ENCODE measurements around the gene GLRA3.
A peak's percentile ranks its signal among the peaks of the same experiment; 100 is the strongest.
"Not testable (repeated sequence)": the region's sequence is repeated elsewhere in the genome, so short reads cannot be mapped to it uniquely, and the experiment has no call there.

GLRA3 gene

DNA sequence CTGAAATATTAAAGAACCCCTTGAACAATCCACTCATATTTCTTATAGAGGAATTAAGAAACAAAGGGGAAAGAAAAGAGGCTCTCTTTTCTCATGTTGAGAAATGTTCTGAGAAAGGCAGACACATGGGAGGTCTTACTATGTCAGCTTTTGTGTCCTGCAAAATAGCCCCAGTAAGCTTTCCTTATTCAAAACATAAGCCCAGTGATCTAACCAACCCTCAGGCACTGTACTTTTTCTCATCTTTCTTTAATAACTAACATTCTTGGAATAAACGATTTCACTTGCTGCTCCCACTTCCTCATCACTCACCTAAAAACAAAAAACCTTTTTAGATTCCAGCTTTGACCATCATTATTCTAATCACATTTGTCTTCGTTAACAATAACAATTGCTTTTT is 115.9 kb downstream of the GLRA3 start:
- no peak for FAIRE-seq

DNA sequence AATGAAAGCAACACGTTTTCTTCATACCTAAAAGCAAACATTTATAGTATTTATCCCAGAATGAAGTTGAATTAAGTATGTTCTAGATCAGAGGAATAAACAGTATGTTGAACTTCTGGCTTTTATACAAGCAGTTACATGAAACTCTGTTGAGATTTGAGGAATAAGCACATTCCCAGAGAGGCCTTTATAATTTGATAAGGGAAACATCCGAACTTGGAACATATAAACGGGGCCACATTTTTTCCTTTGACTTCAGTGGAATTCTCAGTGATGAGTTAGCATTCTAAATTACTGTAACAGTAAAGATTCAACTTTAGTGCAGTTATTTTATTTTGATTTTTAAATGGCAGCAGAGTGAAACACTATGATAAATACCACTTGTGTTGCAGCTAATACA is 119.5 kb downstream of the GLRA3 start:
- no peak for FAIRE-seq

DNA sequence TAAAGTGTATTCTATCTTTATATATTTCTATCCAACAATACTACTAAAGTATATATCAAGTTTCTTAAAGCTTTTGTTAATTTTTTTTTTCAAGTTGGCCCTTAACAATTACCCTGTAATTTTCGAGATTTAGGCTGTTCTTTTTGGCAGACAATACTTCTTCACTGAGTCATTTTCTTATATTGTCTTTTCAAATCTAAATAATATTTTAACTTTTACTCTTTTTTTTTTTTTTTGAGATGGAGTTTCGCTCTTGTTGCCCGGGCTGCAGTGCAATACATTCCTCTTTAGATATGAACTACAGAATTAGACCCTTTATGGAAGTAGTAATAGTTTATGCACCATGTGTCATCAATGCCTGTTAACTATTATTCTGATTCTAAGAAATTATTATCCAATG is 120.7 kb downstream of the GLRA3 start:
- no peak for FAIRE-seq

DNA sequence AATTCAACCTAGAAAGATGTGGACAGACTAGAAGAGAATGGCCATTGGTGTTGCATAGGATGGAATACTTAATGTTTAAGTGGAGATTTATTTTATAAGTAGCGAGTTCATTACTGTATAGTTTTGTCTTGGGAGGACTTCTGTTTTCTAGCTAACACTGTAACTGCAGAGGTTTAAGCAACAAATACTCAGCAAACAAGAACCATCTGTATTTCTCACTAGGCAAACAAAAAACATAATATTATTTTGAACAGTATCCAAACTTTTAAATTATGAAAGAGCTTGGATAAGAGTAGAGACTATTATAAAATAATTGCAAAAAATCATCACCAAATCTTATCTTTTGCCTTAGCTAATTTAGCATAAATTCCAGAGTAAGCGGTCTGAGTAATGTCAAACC is 121.1 kb downstream of the GLRA3 start:
- FAIRE-seq, result no peak

DNA sequence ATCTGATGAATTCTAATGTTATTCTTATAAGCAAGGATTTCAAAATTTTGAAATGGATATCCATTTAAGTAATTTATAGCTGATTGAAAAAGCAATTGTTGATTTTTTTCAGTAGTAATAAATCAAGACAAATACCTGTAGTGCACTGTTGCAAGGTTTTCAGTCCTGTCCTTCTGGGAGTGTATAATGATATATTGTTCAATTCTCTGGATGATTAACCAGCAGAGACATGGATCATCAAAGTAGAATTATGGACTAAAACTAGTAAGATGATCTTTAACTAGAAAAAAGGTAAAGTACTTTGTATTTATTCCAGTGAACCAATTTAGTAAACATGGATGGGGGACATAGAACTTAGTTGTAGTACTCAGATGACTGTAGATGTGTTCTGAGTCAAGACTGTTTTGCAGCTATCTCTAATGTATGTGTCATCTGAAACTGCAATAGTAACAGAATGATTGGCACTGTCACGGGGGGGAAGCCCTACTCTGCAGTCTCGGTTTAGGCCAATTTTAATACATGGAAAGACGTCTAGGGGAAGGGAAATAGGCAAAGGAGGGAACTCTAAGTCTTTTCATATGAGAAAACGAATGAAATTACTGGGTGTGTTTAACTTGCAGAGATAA is 121.9 kb downstream of the GLRA3 start:
- no peak for FAIRE-seq

DNA sequence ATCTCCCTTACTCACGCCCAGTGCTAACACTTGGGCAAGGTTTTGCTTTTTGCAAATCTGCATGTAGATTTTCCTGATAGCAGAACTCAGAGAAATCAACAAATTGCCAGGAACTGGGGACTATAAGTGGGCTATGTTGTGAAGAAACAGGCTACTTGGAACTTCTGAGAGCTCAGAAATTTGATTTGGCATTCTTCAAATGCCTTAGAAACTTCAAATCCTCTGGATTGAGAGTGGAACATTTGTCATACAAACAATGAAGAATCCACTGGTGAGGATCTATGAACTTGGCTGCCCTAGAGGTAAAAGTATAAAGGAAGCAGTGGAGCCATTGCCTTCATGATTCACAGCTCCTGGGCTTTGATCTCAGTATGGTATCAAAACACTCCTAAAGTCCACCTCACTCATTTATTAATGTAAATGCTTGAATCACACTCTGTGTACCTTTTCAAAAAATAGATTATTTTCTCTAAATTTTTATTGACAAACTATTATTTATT is 126.0 kb downstream of the GLRA3 start:
- FAIRE-seq, result no peak

DNA sequence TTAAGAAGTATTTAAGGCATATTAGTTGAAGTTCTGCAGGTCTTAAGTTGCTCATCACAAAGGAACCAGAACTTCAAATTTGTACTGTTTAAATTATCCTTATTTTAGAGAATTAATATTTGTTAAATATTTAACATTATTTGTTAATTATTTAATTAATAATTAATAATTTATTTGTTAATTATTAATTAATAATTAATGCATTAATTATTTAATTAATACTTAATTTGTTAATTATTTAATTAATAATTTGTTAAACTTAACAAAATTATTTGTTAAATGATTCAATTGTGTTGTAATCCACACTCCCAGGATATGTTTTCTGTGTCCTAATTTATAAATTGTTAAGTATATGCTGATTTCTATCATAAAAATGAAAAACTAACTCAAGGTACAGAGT is 129.4 kb downstream of the GLRA3 start:
- peak; percentile 97 for FAIRE-seq

DNA sequence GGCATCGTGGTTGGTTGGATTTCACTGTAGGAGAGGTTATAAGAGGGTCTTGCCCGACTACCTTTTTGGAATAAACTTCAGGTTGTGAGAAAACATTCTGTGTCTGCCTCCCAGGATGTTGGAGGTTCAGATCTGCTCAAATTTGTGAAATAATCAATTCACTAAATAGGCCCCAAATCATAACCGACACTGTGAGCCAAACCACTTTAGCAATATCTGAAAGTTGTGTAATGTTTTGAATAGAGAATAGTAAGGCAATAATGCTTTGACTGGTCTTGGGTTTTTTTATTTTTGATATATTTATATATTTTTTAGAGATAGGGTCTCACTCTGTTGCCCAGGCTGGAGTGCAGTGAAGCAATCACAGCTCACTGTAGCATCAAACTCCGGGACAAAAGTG is 131.2 kb downstream of the GLRA3 start:
- no peak for FAIRE-seq

DNA sequence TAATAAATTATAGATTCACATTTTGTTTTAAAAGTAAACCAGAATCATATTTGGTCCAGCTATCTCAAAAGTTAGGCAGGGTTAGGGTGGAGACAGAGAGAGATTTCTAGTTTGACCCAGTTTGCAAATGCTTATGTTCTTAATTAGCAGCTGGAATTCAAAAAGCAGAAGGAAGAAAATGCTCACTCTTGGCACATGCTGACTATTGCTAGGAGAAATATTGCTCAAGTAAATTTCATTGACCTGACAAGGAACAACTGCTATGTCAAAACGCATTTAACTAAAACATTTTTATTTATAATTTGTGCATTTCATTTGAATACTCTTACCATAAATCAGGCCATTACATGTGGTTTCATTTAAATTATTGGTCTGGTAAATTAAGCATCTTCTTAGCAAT is 131.8 kb downstream of the GLRA3 start:
- FAIRE-seq, result no peak

DNA sequence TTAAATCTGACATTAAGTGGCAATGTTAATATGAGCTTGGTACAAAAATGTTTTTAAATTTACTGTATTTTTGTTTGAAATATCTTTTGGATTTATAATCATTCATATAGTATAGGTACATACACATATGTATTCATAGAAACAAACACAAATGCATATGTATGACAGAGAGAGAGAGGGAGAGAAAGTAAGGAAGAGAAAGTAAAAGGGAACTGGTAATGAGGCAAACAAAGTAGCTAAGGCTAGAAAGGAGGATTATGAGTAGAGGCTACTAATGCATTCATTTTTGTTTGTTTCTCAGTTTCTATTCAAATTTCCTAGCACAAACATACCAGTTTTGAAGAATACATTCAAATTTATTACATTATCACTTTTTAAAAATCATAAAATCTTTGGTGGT is 132.4 kb downstream of the GLRA3 start:
- no peak for FAIRE-seq

DNA sequence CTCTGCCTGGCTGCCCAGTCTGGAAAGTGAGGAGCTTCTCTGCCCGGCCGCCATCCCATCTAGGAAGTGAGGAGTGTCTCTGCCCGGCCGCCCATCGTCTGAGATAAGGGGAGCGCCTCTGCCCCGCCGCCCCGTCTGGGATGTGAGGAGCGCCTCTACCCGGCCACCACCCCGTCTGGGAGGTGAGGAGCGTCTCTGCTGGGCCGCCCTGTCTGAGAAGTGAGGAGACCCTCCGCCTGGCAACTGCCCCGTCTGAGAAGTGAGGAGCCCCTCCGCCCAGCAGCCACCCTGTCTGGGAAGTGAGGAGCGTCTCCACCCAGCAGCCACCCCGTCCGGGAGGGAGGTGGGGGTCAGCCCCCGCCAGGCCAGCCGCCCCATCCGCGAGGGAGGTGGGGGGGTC is 137.2 kb downstream of the GLRA3 start:
- FAIRE-seq, result not testable (repeated sequence)

DNA sequence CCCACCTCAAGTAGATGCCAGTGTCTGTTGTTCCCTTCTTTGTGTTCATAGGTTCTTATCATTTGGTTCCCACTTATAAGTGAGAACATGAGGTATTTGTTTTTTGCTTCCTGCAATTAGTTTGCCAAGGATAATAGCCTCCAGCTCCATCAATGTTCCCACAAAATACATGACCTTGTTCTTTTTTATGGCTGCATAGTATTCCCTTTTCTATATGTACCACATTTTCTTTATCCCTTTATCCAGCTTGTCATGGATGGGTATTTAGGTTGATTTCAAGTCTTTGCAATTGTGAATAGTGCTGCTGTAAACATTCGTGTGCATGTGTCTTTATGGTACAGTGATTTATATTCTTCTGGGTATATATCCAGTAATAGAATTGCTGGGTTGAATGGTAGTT is 138.4 kb downstream of the GLRA3 start:
- FAIRE-seq, result no peak

DNA sequence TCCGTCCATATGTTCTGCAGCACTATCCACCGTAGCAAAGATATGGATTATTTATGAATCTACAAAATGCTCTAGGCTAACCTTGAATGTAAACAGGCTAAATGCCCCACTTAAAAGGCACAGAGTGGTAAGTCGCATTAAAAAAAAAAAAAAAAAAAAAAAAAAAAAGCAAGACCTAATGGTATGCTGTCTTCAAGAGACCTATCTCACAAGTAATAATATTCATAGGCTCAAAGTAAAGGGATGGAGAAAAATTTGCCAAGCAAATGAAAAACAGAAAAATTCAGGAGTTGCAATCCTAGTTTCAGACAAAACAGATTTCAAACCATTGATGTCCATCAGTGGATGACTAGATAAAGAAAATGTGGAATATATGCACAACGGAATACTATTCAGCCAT is 139.4 kb downstream of the GLRA3 start:
- no peak for FAIRE-seq

DNA sequence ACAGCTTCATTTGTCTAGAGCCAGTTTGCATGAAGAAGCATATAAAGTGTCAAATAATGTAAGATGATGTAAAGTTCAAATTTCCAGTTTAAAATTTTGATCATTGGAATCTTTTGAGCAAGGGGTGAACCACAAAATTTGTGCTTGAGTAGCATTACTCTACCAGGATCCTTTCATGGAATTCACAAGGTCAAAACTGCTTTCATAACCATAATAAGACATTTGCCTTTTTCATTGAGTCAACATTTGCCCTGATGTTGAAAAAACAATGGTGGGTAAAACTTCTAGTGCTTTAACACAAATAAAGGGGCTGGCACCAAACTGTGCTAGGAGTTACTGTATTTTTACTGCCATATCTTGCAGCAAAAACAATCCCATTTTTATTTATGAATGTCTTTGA is 142.2 kb downstream of the GLRA3 start:
- FAIRE-seq, result no peak

DNA sequence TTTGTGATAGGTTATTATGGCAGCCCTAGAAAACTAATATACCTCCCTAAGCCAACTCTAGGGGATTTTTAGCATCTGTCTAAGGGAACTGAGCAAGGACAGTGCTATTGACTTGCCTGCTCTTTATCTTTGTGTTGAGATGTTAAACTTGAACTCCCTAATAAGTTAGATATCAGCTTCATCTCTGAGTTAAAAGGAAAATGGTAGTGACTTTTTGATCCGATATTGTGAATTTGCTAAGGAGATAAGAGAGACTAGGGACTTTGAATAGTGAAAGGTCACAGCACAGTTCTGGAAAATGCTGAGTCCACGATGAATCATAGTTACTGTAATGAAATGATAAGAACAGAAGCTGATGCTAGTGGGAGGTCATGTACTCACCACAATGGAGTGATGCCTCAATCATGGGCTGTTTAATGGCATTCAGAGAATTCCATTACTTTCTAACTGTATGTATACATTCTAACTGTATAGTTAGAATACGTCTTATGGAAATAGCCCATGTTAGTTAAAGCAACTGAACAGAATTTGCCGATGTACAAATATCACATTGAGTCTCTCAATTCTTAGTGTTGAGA is 147.2 kb downstream of the GLRA3 start:
- FAIRE-seq, result no peak

DNA sequence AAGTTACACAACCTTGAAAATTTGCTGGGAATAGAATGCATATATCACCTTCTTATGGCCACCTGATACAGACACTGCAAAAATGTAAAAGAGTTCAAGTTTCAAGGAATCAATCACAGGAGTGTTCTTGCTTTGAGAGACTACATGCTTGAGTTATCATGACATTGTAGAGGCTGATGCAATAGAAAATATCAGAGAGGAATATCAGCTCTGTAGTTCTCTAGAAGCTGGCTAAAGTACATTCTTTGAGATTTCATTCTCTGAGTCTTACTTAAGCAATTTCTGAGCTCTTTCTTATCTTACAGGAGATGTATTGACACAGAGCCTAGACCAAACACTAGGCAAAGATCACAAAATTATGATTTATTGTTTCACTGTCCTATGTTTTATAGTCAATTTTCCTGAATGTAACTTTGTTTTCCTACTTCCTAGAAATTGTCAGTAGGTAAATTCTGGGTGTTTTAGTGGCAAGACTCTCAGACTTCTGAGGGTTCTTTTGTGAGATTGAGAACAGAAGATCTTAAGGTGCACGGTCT is 154.7 kb downstream of the GLRA3 start:
- no peak for FAIRE-seq

DNA sequence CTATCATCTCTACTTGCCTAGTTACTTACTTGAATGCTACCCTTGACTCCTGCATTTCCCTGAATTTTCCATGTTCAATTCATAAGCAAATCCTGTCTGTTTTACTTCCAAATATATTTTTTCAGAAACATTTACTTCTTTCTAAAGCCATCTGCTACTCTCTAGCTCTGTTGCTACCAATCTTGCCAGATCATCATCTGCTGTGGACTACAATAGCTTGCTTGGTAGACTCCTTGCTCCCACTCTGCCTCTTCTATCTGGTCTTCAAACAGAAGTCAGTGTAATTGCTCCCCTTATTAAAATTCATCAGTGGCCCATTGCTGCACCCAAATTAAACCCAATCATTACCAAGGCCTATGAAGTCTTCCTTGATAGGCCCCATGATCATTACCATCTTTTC is 155.2 kb downstream of the GLRA3 start:
- no peak for FAIRE-seq

DNA sequence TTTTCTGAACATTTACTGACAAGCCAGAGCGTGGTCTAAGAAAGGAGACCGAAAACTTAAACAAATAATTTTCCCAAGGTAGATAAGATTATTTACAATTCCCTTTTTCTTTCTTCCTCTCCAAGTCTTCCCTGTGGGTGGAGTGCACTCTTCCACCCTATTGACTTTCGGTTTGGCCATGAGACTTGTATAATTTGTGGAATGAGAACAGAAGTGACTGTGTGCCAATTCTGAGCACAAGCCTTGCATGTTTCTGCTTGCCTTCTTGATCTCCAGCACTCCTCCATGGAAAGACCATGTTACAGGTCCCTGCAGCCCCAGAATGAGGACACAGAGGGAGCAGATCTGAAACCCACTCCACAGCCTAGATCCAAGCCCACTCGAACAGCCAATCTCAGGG is 156.8 kb downstream of the GLRA3 start:
- no peak for FAIRE-seq

DNA sequence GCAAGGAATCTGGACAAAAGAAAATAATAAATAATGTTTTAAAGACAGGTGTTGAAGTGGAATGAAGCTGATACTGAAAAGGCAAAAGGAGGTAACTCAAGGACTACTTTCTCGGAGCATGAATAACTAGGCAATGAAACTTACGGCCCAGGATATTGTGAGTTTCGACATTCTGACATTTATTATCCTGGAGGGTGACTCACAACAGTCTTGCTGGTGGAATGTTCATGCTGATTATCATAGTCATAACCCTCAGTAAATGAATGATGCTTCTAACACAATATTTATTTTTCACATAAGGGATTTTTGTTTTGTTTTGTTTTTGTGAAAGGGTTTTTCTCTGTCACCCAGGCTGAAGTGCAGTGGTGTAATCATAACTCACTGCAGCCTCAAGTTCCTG is 159.8 kb downstream of the GLRA3 start:
- no peak for FAIRE-seq

DNA sequence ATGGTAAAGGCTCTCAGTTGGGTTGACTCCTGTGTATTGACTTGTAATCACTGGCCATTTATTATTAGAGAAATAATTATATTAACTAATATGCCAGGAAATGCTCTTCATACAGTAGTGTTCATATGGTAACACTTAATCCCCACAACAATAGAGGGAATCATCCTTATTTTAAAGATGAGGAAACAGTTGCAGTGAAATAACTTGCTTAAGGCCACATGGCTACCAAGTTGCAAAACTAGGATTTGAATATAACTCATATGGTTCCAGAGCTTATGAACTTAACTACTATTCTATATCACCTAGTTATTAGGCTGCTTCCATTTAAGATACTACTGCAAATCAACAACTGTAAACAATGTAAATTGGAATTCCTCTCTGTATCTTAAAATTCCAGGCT is 163.2 kb downstream of the GLRA3 start:
- FAIRE-seq, result no peak

DNA sequence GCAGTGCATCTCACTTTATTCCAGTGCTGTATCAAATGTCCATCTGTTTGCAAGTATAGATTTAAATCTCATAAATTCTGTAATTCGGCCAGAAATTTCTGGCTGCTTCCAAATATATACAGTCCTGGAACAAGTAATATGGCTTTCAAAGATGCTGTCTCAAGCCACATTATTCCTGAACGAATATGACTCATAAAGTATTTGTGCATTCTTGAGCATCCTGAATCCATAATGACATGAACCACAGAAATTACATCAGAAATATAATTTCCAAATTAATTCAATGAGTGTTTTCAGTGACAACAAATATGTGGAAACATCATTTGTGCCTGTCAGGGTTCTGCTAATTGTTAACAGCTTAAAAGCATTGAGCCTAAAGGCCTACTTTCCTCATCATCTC is 165.8 kb downstream of the GLRA3 start:
- no peak for FAIRE-seq

DNA sequence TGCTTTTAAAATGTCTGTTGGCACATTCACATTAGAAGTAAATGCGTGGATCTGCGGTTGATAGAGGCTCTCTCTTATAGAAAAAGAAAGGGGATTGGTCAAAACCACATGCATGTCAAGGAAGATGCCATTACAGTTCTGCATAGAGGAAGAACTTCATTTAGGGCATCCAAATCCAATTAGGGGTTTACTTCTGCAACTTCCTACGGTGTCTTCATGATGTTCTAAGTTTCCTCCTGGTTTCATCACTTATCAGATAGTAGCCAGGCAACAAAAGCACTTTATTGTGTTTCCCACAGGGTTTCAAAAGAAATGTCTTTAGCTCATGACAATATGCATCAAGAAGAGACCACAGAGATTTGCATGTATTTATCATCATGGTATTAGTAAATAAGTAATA is 170.8 kb downstream of the GLRA3 start:
- FAIRE-seq, result no peak

DNA sequence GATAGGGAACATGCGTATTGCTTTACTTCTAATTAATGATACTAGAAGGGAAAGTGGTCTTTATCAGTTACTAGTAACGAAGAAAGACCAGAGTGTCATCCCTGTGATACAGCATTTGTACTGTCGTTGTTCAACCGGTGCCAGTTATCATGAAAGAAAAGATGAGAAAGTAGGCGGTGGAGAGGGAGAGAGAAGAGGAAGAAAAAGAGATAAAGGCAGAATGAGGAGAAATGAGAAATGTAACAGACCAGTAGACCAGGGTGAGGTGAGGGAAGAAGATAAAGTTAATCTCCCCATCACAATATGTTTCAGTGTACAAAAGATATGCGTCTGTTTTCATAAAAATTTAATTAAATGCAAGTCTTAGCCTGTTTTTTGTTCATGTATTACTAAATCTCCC is 171.6 kb downstream of the GLRA3 start:
- no peak for FAIRE-seq

DNA sequence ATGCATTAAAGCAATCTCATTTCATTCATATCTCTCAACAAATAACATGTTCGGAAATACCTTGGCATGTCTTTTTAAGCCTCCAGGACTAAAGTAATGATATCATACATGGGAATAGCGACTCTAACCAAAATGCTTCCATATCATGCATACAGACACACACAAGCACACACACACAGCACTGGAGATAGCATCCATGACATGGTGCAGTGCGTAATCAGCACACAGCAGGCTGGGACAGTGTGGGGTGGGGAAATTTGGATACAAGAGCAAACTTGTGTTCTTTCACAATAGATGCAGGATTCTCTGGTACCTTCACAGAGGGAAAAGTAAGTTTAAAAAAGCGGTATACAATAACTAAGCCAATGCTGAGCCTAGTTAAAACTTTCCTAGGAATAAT is 174.4 kb downstream of the GLRA3 start:
- FAIRE-seq, result no peak

Measured in A204.1 (cell line).